GM12874 (cell line): ENCODE data around the gene GPR55.

Experiments
- CTCF ChIP-seq: IDR thresholded peaks from 2 replicates; pipeline ENCODE4 v1.5.1; 2011; ENCODE audit warnings: low read depth, mild to moderate bottlenecking, control low read depth, low read length, moderate library complexity; ENCODE audit not compliant: insufficient read depth

The GPR55 gene

DNA sequence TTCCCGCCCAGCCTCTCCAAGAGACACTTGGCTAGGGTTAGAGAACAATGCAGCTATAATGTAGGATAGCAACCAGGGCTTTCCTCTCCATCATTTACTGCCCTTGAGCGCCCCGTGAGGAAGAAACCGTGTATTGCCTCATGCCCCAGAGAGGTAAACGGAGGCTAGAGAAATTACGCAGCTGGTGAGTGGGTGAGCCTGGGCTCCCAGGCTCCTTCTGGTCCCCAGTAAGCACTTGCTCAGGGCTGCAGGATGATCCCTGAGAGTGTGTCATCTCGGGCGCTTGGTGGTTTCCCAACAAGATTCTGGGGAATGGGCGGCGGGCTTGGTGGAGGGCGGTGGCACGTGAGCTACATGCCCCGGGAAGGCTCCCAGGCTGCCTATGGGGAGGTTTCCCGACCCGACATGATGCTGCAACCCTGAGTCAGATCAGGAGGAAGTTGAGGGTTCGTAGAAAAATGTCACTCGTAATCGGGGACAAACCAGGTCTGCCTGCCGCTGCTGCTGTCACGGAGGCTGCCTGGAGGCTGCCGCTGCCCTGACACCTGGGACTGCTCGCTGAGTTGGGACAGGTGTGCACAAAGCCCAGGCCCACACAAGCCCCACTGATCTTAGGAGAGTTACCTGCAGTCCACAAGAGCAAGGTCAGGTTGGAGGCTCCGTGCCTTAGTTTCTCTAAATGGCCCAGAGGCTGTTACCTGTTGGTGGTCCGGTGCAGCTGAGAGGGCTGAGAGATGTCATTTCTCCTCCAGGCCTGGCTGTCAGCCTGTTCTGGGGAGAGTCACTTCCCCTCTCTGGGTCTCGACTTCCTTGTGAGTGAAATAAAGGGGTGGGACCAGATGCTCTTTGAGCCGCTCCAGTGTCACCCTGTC, at the start of gene GPR55:
Gene GPR55, minus strand, starts transcription at position 773 of the 872 bp plus-strand sequence. CDS start 14,280 bp downstream, outside the sequence.
- TF ChIP-seq CTCF = peak; percentile 78

DNA sequence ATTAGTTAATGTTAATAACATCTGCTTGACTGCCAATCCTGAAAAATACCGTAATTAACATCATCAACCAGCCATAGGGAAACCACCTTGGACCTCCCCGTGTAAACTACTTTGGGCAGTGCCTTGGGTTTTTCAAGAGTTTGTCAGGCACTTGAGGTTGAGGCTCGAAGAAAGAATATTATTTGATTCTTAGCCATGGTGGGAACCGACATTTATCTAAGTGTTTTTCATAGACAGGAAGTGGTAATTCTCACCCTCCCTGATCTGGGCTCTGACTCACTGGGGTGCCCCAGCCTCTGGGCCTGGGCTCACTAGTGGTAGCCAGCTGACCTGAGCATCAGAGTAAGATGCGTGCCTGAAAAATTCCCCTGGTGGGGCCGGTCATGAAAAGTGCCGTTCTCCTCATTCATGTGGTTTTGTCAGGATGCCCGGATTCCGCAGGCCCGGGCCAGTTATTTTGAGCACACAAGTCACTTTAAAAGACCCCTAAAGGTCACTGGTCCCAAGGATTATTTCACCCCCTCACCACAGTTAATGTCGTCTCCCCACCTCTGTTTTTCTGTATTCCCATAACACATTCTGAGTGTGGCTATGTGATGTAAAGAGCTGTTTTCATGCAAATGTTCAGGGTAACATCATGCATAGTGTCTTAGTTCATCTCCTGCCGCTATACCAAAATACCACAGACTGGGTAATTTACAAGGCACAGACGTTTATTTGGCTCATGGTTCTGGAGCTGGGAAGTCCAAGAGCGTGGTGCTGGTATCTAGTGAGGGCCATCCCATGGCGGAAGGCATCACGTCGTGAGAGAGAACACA, 49.3 kb upstream of the GPR55 start:
- no peak for TF ChIP-seq CTCF

- TF ChIP-seq CTCF = no peak
Measured at GRCh38 chr2:230972046-230972445, 47.0 kb upstream of the GPR55 start.

DNA sequence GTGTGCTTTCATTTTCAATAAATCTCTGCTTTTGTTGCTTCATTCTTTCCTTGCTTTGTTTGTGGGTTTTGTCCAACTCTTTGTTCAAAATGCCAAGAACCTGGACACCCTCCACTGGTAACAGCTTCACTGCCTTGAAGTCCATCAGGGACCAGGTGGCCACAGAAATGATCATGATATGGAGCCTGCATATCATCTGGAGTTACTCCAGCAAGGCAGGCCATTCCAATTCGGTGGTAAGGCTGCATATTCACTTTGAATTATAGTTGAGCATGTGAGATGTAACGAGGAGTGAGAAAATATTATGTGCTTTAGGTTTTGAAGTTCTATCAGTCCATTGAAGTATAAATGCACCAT, 44.6 kb upstream of the GPR55 start:
- no peak for TF ChIP-seq CTCF

DNA sequence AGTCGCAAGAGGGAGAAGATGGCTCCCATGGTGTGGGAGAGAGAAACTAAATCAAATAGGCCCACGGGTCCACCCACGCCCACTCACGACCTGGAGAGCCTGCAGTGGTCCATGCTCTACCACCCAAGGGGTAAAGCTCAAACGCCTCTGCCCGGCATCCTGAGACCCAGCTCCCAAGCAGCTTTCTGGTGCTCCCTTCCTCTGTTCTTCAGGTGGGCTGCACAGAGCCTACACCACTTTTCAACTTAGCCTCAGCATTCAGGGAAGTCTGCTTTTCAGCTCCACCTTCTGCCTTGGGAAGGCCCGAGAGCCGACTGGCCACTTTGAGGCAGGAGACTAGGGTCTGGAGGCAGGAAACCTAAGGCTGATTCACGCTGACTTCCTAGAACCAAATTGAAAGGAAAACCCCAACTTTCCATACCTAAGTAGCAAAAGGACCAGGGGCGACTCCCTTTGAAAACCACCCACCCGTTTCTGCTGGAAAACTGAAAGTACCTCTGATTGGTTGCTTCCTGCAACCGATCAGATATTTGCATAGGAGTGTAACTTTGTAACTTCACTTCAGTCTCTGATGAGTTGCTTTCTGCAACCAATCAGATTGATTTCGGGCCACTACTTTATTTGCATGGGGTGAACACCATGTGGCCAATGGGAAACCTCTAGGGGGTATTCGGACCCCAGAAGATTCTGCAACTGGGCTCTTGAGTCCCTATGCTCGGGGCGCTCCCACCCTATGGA, 44.0 kb upstream of the GPR55 start:
- TF ChIP-seq CTCF = no peak

DNA sequence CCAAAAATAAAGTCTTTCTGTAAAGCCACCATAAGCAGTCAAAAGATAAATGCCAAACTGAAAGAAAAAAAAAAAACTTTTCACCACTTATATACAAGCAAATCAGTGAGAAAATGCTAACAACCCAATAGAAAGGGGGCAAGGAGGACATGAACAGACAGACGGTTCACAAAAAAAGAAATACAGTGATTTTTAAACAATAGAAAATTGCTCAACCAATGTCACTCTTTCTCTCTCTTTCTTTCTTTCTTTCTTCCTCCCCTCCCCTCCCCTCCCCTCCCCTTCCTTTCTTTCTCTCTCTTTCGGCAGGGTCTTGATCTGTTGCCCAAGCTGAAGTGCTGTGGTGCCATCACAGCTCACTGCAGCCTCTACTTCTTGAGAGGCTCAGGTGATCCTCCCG, 42.1 kb upstream of the GPR55 start:
- no peak for TF ChIP-seq CTCF

- TF ChIP-seq CTCF = no peak
Measured at GRCh38 chr2:230964136-230964730, 39.2 kb upstream of the GPR55 start.
